Activated CD4-positive, alpha-beta T cell treated with anti-CD3 and anti-CD28 coated beads for 48 hours (primary cell): ENCODE measurements around the gene CD2BP2.
"Not testable (repeated sequence)": the region's sequence is repeated elsewhere in the genome, so short reads cannot be mapped to it uniquely, and the experiment has no call there.

Experiments
- DNase-seq: peaks from one replicate; pipeline ENCODE4 v3.0.0-alpha.2; 2020

Gene CD2BP2

DNA sequence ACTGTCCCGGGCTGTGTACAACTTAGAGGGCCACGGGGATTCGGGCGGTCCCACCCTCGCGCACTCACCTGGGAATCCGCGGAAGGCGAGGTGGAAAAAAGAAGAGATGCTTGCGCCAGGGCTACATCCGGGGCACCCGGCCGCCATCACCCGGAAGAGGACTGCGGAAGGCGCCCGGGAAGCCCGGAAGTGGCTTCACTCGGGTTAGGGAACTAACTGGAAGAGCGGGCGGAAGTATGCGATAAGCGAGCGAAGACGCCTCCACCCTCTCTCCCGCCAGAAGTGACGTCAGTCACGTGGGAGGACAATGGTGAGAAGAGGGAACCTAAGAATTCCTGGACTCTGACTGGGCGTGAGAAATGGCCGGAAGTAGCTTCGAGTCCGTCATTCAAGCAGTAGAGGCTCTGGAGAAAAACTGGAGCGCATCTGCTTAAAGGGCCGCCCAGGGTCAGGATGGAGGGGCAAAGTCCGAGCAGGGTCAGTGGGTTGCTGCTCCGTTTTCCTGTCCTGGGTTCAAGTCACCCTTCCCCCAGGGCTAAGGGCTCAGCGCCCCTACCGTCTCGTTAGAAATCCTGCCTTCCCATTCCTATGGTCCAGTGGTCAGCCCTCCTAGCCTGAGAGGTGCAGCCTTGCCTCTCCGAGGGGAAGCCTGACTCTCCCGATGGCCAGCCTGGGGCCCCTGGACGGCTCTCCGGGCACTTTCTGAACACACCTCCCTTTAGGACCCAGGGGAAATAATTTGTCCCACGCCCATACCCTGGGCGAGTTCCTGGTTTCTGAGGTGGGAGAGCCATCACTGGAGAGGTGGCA, at the start of gene CD2BP2:
Gene CD2BP2, minus strand, starts transcription at position 165 of the 810 bp plus-strand sequence. CDS start 627 bp downstream, outside the sequence.
- DNase-seq: peak; percentile 93

DNA sequence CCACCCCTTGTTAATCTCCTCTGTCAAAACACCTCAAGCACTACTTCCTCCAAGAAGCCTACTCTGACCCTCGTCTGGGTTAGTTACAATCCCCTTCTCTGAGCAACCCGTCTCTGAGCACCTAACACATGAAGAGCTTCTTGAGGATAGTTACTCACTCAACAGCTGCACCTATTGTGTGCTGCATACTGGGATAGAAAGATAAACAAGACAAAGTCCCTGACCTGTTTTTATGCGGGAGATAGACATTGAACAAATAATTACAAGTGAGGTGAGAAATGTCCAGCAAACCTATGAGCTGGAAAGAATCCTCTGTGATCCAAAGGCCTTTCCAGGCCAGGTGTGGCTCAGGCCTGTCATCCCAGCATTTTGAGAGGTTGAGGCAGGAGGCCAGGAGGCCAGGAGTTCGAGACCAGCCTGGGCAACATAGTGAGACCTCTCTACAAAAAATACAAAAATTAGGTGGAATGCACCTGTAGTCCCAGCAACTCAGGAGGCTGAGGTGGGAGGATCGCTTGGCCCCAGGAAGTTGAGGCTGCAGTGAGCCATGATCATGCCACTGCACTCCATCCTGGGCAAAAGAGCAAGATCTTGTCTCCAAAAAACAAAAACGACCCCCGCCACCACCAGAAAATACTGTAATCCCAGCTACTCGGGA, 46.8 kb upstream of the CD2BP2 start:
- DNase-seq: no peak

DNA sequence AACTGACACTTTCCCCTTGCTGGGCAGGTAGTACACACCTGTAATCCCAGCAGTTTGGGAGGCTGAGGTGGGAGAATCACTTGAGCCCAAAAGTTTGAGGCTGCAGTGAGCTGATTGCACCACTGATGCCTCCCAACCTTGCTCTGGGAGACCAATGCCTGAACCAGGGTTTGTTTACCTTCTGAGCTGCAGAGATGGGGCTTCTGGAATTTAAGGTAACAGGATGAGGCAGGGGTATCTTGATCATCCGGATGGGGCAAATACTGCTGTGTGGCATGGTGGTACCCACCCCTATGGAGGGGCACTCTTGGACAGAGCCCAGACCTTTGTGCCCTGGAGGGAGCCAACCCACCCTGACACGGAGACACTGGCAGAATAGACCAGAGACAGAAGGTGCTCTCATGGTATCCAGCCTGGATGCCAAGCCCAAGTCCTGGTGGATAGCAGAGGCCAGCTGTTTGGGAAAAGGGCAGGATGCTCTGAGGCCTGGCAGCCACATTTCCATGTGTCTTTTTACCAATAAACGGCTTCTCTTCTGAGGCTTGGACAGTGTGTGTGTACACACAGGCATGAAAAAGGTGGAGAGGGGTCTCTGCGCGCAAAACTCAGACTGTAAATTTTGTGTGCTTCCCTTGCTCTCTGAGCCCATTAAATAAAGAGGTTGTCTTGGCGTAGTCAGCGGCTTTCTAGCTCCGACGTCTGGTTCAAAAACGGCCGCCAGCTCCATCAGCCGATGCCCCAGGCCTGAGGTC, 44.5 kb upstream of the CD2BP2 start:
- DNase-seq: no peak

DNA sequence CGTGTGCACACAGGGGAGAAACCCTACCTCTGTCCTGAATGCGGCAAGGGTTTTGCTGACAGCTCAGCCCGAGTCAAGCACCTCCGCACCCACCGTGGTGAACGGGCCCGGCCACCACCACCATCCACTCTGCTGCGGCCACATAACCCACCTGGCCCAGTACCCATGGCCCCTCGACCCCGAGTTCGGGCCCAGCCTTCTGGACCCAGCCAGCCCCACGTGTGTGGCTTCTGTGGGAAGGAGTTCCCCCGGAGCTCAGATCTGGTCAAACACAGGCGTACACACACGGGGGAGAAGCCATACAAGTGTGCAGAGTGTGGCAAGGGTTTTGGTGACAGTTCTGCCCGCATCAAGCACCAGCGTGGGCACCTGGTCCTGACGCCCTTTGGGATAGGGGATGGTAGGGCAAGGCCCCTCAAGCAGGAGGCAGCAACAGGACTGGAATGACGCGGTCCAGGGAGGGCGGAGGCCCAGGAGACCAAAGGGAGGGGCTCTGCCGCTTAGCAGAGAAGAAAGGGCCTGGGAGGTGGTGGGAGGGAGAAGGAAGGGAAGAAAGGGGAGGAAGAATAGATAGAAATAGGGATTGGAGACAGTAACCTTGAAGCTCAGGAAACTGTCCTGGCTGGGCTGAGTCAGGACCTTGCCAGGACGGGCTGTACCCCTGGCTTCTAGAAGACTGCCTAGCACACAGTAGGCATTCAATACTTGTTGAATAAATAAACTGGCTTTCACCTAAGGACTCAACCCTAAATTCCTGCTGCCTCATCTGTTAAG, 43.7 kb upstream of the CD2BP2 start:
- DNase-seq: no peak

DNA sequence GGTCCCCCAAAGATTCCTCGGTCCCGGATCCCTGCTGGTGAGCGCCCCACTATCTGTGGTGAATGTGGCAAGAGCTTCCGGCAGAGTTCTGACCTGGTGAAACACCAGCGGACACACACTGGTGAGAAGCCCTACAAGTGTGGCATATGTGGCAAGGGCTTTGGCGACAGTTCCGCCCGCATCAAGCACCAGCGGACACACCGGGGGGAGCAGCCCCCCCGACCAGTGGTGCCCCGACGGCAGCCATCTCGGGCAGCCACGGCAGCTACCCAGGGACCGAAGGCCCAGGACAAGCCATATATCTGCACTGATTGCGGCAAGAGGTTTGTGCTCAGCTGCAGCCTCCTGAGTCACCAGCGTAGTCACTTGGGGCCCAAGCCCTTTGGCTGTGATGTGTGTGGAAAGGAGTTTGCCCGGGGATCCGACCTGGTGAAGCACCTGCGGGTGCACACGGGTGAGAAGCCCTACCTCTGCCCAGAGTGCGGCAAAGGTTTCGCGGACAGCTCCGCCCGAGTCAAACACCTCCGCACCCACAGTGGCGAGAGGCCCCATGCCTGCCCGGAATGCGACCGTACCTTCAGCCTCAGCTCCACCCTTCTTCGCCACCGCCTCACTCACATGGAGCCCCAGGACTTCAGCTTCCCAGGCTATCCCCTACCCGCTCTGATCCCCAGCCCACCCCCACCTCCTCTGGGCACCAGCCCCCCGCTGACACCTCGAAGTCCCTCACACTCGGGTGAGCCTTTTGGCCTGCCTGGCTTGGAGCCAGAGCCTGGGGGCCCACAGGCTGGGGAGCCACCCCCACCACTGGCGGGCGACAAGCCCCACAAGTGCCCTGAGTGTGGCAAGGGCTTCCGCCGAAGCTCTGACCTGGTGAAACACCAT, 42.9 kb upstream of the CD2BP2 start:
- DNase-seq: peak; percentile 15

DNA sequence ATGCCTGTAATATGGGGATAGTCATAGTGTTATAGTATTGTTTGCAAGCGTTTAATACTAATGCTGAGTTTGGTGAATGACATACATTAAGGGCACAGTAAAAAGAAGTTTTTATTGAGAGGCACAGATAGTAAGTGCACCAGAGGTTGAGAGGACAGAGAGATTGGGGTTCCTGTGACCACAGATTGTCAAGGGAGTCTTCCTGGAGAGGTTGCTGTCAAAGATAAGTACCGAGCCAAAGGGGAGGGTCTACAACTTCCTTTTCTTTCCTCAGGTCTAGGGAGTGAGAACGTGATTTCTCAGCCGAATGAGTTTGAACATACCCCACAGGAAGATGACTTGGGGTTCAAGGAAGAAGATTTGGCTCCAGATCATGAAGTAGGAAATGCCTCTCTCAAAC, 41.9 kb upstream of the CD2BP2 start:
- no peak for DNase-seq

DNA sequence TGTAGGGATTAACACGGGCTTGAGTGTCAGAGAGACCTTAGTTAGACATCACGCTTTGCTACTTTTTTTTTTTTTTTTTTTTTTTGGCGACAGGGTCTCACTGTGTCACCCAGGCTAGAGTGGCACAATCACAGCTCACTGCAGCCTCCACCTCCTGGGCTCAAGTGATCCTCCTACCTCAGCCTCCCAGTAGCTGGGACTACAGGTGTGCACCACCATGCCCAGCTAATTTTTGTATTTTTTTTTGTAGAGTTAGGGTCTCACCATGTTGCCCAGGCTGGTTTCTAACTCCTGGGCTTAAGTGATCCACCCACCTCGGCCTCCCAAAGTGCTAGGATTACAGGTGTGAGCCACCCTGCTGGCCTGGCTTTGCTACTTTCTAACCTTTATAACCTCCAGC, 41.5 kb upstream of the CD2BP2 start:
- not testable (repeated sequence) for DNase-seq

DNA sequence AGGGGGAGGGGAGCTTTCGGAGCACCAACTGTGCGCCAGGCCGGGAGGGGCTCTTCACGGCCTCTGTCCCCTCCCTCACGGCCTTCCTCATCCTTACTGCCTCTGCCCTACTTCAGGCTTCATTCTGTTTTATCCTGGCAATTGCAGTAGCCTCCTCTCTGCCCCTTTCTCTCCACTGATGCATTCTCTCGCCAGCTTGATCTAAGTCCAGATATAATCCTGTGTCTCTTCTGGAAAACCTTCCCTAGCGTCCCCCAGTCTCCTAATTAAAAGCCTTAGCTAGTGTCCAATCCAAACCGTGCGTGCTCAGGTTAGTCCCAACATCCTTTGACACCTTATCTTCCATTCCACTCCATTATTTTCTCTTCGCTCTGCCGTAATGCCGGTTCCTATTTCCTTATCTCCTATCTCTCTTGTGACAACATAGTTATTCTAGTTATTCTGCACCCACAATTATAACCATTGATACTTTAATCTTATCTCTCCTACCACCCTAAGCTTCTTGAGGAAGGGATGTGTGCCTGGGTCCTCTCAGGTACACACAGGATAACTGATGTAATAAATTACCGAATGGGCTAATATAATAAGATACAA, 41.0 kb upstream of the CD2BP2 start:
- no peak for DNase-seq

DNA sequence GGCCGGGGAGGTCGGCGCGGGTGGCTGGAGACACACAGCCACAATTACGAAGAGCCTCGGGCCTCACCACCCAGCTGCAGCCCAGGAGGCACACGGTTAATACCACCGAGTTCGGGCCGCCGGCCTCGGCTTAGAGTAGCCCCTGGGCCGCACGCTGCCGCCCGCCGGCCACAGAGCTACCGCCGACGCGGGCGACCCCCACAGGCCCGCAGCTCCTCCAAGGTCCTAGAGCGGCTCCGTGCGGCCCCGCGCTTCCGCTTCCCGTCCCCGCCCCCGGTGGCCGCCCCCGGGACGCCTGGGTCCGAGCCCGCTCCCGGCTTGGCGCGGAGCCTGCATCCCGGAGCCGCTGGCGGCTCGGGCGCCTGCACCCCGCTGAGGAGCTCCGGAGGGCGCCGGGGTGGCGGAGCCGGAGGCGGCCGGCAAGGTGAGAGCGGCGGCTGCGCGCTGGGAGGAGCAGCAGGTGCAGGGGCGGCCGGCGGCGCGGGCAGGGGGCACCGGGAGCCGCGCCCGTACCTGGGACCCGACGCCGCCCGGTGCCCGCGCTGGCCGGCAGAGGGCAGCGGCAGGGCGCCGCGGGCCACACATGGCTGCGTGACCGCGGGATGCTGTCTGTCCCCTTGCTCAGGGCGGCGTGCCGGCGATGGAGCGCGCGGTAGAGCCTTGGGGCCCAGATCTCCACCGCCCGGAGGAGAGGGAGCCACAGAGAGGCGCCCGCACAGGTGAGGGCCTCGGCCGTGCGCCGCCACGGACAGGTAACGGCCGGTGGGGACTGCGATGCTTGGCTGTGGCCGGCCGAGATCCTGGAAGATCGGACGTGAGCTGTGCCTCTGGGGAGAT, 40.3 kb upstream of the CD2BP2 start, which contains the start of gene ZNF48:
Gene ZNF48, plus strand, starts transcription at position 266 of the 837 bp plus-strand sequence. Its CDS starts 375 bp downstream, at position 641.
- DNase-seq: peak; percentile 61

DNA sequence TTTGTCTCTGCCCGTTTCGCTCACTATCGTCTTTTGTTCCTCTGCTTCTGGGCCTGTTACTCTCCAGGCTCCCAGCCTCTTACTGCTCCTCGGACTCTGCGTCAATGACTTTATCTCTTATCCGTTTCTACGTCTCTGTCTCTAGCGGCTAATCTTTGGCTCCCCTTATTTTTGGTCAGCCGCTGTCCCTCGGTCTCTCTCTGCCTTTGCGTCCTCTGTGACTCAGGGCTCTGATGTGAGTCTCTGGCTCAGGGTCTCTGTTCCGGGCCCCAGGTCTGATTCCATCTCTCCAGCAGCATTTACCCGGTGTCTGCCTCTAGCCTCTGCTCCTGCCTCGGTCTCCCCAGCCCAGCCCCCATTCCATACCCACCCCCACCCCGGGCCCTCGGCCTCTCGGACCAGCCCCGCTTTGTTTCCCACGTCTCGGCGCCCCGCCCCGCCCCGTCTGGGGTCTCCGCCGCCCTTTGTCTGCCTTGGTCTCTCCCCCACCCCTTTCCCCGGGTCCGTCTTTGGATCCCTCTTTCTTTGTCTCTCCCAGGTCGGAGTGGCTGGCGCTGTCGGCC, 39.6 kb upstream of the CD2BP2 start:
- no peak for DNase-seq

DNA sequence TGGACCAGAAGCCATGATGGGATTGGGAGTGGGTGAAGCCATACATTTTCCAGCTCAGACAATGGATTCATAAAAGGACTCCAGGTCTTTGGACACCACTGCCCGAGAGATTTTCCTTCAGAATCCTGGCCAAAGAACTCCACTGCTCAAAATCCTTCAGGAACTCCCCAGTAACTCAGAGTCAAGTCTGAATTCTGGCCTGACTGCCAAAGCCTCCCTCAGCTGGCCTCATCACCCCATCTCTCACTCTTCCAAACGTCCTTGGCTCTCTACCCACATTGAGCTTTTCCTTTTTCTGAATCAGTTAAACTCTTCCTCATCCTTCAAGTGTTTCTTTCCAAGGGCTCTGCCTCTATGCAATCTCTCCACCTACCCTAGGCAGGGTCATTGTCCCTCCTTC, 28.4 kb upstream of the CD2BP2 start:
- DNase-seq: no peak

DNA sequence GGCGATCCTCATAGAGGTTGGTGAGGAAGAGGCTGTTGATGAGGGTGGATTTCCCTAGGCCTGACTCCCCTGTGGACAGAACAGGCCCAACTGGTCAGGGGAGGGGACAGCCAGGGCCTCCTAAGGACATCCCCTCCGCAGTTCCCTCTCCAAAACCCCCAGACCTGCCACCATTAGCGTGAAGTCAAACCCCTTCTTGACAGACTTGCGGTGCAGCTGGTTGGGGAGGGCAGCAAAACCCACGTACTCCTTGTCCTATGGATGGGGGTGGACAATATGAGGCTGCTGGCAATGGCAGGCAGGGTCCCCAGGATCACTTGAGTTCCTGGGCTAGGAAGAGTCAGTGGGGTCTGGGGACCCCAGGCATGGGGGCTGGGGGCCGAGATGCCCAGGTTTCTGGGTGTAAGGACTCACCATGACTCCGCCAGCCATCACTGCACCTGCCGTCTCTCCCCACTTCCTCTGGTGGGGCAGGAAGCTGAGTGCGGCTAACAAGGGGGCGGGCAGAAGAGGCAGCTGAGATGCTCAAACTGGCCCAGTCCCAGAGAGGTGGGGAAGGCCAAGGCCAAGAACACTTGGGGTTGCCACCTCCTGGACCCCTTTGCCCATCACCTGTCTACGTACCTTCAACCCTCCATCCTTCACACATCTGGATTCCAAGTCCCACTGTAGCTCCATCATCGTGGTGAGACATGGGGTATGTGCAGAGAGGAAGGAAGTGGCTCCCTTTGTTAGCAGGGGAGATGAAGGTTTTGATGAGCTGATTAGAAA, 27.2 kb upstream of the CD2BP2 start, which contains the start of gene SEPTIN1:
Gene SEPTIN1, minus strand, starts transcription at position 451 of the 771 bp plus-strand sequence. Its CDS starts 19 bp downstream, at position 432.
- DNase-seq: peak; percentile 82

DNA sequence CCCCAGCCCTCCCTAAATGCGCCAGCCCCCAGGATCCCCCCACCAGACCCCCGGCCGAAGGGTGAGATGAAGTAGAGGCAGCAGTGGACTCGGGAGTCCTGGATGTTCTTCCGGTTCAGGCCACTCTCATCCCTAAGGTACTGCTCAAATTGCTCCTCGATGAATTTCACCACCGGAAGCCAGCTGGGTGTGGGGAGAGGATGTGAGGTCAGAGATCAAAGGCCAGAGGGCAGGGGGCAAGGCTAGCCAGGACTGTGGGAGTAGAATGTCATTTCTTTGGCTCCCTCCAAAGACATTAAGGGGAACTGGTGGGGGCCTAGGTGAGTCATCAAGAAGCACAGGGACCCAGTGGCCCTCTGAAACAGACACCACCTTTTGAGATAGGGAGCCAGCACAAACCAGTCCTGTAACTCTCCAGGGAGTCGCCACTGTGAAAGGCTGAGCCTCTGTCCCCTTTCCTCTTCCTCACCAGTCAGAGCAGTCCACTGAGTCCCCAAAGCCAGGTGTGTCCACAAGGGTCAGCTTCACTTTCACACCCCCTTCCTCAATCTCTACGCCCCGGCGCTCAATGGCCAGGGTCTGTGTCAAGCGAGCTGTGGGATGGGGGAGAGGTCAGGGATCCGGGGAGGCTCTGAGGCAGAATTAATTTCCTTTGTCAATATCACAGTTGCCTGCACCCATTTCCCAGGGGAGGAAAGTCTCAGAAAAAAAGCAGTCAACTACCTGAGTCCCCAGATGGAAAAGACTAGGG, 26.4 kb upstream of the CD2BP2 start:
- peak; percentile 41 for DNase-seq

DNA sequence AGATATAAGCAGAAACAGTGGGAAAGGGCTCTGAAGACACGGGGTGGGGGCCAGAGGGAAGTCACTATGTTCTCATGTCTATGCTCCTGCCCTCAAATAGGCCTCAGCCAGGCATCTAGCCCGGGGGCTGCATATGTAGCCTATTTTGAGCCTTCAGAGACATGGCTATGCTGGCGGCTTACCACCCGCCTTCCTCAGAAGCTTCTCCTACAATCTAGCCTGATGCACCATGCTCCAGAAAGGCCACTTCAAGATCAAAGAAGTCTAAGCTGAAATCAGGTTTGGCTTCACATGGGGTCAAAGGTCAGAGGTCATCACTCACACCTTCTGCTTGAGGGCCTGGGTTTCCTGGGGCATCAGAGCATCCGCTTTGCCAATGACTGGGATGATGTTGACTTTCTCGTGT, 25.7 kb upstream of the CD2BP2 start:
- DNase-seq: no peak

DNA sequence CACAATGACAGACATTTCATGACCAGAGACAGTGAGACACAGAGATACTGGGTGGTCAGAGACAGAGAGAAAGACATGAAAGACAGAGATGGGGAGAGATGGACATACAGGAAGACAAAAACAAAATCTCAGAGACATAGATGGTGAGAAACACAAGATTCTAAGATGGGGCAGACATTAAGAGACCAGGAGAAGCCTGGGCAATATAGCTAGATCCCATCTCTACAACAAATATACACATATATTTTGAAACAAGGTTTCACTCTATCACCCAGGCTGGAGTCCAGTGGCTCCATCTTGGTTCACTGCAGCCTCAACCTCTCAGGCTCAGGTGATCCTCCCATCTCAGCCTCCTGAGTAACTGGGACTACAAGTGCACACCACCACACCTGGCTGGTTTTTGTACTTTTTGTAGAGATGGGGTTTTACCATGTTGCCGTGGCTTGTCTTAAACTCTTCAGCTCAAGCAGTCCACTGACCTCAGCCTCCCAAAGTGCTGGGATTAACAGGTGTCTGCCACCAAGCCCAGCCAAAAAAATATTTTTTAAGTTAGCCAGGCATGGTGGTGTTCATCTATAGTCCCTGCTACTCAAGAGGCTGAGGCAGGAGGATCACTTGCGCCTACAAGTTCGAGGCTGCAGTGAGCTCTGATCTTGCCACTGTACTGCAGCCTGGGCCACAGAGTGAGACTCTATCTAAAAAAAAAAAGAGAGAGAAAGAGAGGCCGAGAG, 25.1 kb upstream of the CD2BP2 start:
- no peak for DNase-seq

DNA sequence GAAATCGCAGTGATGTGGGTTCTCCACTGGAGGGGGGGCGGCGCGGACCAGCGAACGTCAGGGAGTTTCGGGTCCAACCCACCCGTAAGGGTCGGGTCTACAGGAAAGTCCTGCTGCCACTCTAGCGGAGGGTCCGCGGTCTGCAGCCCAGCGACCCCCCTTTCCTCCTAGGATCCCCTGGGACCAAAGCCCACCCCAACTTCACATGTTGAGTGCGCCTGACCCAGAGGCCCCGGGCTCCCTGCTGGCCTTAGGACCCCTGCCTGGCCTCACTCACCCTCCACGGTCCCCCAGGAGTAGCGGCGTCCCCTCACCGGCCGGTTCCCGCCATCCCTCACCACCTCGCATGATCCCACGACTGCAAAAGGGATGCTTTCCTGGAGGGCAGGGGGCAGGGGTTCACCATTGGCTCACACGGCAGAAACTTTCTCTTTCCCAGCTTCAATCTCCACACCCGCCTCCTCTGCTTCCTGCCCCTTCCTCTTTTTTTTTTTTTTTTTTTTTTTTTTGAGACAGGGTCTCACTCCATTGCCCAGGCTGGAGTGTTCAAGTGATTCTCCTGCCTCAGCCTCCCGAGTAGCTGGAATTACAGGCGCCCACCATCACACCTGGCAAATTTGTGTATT, 24.2 kb upstream of the CD2BP2 start:
- DNase-seq: no peak
